HEK293 (cell line): ENCODE measurements around the gene COQ8B.

Source experiments
- BCL11A ChIP-seq: fragments of 450-650 bp; formaldehyde crosslinking; IDR thresholded peaks from 2 replicates; pipeline ENCODE4 v1.5.1; 2016; ENCODE audit warnings: low read depth, missing biosample characterization, missing genetic modification characterization
- CTCF ChIP-seq: fragments of 450-650 bp; formaldehyde crosslinking; IDR thresholded peaks from 2 replicates; pipeline ENCODE4 v1.5.1; 2016; ENCODE audit warnings: missing biosample characterization, missing genetic modification characterization
- KLF10 ChIP-seq: fragments of 450-650 bp; IDR thresholded peaks from 2 replicates; pipeline ENCODE4 v1.5.1; 2018; ENCODE audit warnings: missing biosample characterization, mild to moderate bottlenecking, missing genetic modification characterization
- YY1 ChIP-seq: fragments of 450-650 bp; formaldehyde crosslinking; IDR thresholded peaks from 2 replicates; pipeline ENCODE4 v1.5.1; 2018; ENCODE audit warnings: missing biosample characterization, missing genetic modification characterization
- ZBTB11 ChIP-seq: fragments of 450-650 bp; formaldehyde crosslinking; conservative IDR thresholded peaks from 2 replicates; pipeline ENCODE4 v1.5.1; 2016; ENCODE audit warnings: low read depth, missing biosample characterization, missing genetic modification characterization
- ZNF311 ChIP-seq: fragments of 450-650 bp; formaldehyde crosslinking; IDR thresholded peaks from 2 replicates; pipeline ENCODE4 v1.5.1; 2017; ENCODE audit warnings: missing biosample characterization, missing genetic modification characterization, borderline replicate concordance
- ZNF704 ChIP-seq: fragments of 450-650 bp; formaldehyde crosslinking; IDR thresholded peaks from 2 replicates; pipeline ENCODE4 v1.5.1; 2016; ENCODE audit warnings: missing biosample characterization, missing genetic modification characterization

DNA sequence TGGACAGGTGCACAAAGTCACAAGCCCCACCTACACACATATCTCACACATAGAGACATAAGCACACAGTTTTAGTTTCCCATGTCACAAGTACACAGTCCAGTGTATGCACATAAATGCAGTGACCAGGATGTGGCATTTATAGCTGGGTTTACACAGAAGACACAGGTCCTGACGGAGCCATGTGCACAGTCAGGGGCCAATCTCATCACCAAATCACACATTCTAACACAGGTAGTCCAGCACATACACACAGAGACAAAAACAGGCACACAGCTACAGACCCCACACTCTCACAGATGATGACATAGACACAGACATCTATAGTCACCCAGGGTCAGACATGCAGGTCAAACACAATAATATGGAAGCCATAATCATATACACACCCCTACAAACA lies 28.4 kb downstream of the COQ8B start:
- TF ChIP-seq KLF10 (tag by site-specific recombination) (no peak), ZBTB11 (tag by site-specific recombination) (no peak), CTCF (tag by site-specific recombination) (no peak), YY1 (tag by site-specific recombination) (no peak), ZNF704 (tag by site-specific recombination) (no peak), ZNF311 (tag by site-specific recombination) (no peak), BCL11A (tag by site-specific recombination) (no peak)
